Naive thymus-derived CD4-positive, alpha-beta T cell (primary cell): ENCODE data around the gene MRPL33. TPM values are rescaled to one million over a fixed set of nuclear protein-coding genes. Genes with fewer than 3 reads are reported as not detected.
A peak's percentile ranks its signal among the peaks of the same experiment; 100 is the strongest.

ENCODE experiments used
- ATAC-seq: fragments of 150-1000 bp; cut with Tn5 transposase; 2 replicates; pipeline ENCODE4 v1.10.0; 2021; ENCODE audit warnings: mild to moderate bottlenecking, moderate library complexity
- CTCF ChIA-PET: fragments of 350-600 bp; sonication (Branson Sonifier 250); formaldehyde crosslinking; loops from one replicate; lab custom pipeline; 2021; ENCODE audit warnings: antibody characterized with exemption; lab: Charles Lee
- POLR2A ChIA-PET: fragments of 350-600 bp; sonication (Branson Sonifier 250); formaldehyde crosslinking; loops from one replicate; lab custom pipeline; 2021; ENCODE audit warnings: antibody characterized with exemption, inconsistent platforms; lab: Charles Lee
- DNase-seq, 9 donors: peaks; one replicate each; pipeline versions ENCODE4 v3.0.0 to v3.0.0-alpha.2; 2020 to 2022; ENCODE audit warnings: mixed read lengths in 1 of 9
- H3K27ac ChIP-seq: one replicate; pipeline ENCODE4 v1.7.0; 2013; ENCODE audit warnings: mild to moderate bottlenecking, low read depth, low read length, moderate library complexity
- H3K27me3 ChIP-seq, 2 donors: one replicate each; pipeline ENCODE4 v1.7.0; 2013; ENCODE audit warnings: low read length in 2 of 2, mild to moderate bottlenecking in 2 of 2, moderate library complexity in 2 of 2; ENCODE audit not compliant: control insufficient read depth in 2 of 2, insufficient read depth in 2 of 2
- H3K36me3 ChIP-seq, 3 experiments: 1 replicate in 2 of 3; 2 replicates in 1 of 3; pipeline ENCODE4 v1.7.0; 2013; ENCODE audit warnings: low read length in 3 of 3, mild to moderate bottlenecking in 3 of 3, moderate library complexity in 1 of 3; ENCODE audit not compliant: insufficient read depth in 3 of 3, control insufficient read depth in 2 of 3
- H3K4me1 ChIP-seq, 2 donors: one replicate each; pipeline ENCODE4 v1.7.0; 2013; ENCODE audit warnings: low read length in 2 of 2, mild to moderate bottlenecking in 2 of 2, moderate library complexity in 1 of 2; ENCODE audit not compliant: control insufficient read depth in 2 of 2, insufficient read depth in 2 of 2
- H3K4me3 ChIP-seq: 2 replicates; pipeline ENCODE4 v1.7.0; 2013; ENCODE audit warnings: mild to moderate bottlenecking, low read length
- H3K9me3 ChIP-seq, 3 experiments: 1 replicate in 2 of 3; 2 replicates in 1 of 3; pipeline ENCODE4 v1.7.0; 2013; ENCODE audit warnings: low read length in 3 of 3; ENCODE audit not compliant: control insufficient read depth in 2 of 3
- H3K27ac Mint-ChIP-seq, 9 donors: one replicate each; pipeline ENCODE4 v1.8.0; 2020 to 2022; ENCODE audit warnings: mixed read lengths in 9 of 9, mild to moderate bottlenecking in 8 of 9, moderate library complexity in 5 of 9, inconsistent platforms in 2 of 9
- H3K27me3 Mint-ChIP-seq, 5 donors: one replicate each; pipeline ENCODE4 v1.8.0; 2021 to 2022; ENCODE audit warnings: mixed read lengths in 5 of 5, mild to moderate bottlenecking in 1 of 5
- H3K36me3 Mint-ChIP-seq, 5 donors: one replicate each; pipeline ENCODE4 v1.8.0; 2020 to 2022; ENCODE audit warnings: mixed read lengths in 5 of 5, mild to moderate bottlenecking in 3 of 5, inconsistent platforms in 1 of 5
- H3K4me1 Mint-ChIP-seq, 7 donors: one replicate each; pipeline ENCODE4 v1.8.0; 2020 to 2022; ENCODE audit warnings: mixed read lengths in 7 of 7, mild to moderate bottlenecking in 3 of 7, inconsistent platforms in 1 of 7
- H3K4me3 Mint-ChIP-seq, 10 donors: one replicate each; pipeline ENCODE4 v1.8.0; 2020 to 2022; ENCODE audit warnings: mild to moderate bottlenecking in 10 of 10, mixed read lengths in 10 of 10, moderate library complexity in 6 of 10, inconsistent platforms in 2 of 10
- H3K9me3 Mint-ChIP-seq, 11 donors: one replicate each; pipeline ENCODE4 v1.8.0; 2020 to 2022; ENCODE audit warnings: mixed read lengths in 11 of 11, mild to moderate bottlenecking in 4 of 11, inconsistent platforms in 1 of 11, moderate library complexity in 1 of 11
- intact Hi-C, 2 donors: fragments of 100-400 bp; cut with micrococcal nuclease; formaldehyde crosslinking; loops; one replicate each; pipeline ENCODE4 v1.15.1; 2023
- polyA plus RNA-seq, 2 donors: library from polyadenylated mRNA; unstranded; fragments of 300-500 nt; fragmentation: Illumina TruSeq; gene quantifications; one replicate each; pipeline ENCODE4 v1.2.3, GENCODE V29; 2021
- total RNA-seq, 6 experiments: library from RNA in 5 of 6; stranded (reverse) in 5 of 6; gene quantifications; 1 replicate in 5 of 6; 2 replicates in 1 of 6; pipeline ENCODE4 v1.2.3 and lab custom pipeline; 2021 to 2026

The MRPL33 gene
- total RNA-seq (10 to 100 TPM; 27.3 to 39.4 (median 35.1) TPM), polyA plus RNA-seq (100 to 1,000 TPM; 201 to 233 TPM), total RNA-seq (lab: John Stamatoyannopoulos, UW) (18.3 reads per million, percentile 48 among the genes with 10 or more reads in this experiment)

GRCh38 chr2:27771548-27772335 lies at the start of gene MRPL33:
MRPL33 (plus strand) TSS chr2:27771719; CDS start chr2:27771778, 59 bp downstream.
- ATAC-seq = peak; percentile 97
- Histone ChIP-seq H3K9me3 (no peaks in the 10 kb centered on the region), H3K4me1 (peaks cover 10 to 20% of the 10 kb centered on the region in 2 donors), H3K27me3 (no peaks in the 10 kb centered on the region), H3K36me3 (peaks cover 0 to 13% (median 0%) of the 10 kb centered on the region in 3 experiments), H3K27ac (peak within 1 kb of the TSS; percentile 92), H3K4me3 (peak within 1 kb of the TSS; percentile 92)
- peak within 1 kb of the TSS; percentile 97 to 100 (median 100) for H3K27ac Mint-ChIP-seq
- no peaks in the 10 kb centered on the region for H3K9me3 Mint-ChIP-seq
- H3K27me3 Mint-ChIP-seq = peaks cover 0 to 8% (median 0%) of the 10 kb centered on the region in 5 donors
- H3K4me1 Mint-ChIP-seq = peaks cover 32 to 59% (median 52%) of the 10 kb centered on the region in 7 donors
- peak within 1 kb of the TSS; percentile 96 to 100 (median 99) for H3K4me3 Mint-ChIP-seq
- intact Hi-C loops = loop anchor here (1.0 to 10.0 kb wide), 11 partner anchors 37 to 983 kb away; partner anchors contain the start of genes BABAM2 (in 2 of the 2), PPP1CB (in 2 of the 2), RBKS (in 2 of the 2) and FOSL2 (in 1 of the 2)
- ChIA-PET POLR2A (interaction anchor here (0.6 to 1.4 kb wide), 5 partner anchors 9 to 721 kb away, joined by 3 to 4 read pairs (median 4); partner anchors contain the start of genes SLC4A1AP and SUPT7L), CTCF (interaction anchor here (0.5 to 0.7 kb wide), 3 partner anchors 11 to 493 kb away, joined by 3 read pairs; no protein-coding TSS in a partner anchor)
- H3K36me3 Mint-ChIP-seq = peaks cover 7 to 22% (median 8%) of the 10 kb centered on the region in 5 donors
- peak; percentile 85 to 92 (median 89) for DNase-seq

DNA sequence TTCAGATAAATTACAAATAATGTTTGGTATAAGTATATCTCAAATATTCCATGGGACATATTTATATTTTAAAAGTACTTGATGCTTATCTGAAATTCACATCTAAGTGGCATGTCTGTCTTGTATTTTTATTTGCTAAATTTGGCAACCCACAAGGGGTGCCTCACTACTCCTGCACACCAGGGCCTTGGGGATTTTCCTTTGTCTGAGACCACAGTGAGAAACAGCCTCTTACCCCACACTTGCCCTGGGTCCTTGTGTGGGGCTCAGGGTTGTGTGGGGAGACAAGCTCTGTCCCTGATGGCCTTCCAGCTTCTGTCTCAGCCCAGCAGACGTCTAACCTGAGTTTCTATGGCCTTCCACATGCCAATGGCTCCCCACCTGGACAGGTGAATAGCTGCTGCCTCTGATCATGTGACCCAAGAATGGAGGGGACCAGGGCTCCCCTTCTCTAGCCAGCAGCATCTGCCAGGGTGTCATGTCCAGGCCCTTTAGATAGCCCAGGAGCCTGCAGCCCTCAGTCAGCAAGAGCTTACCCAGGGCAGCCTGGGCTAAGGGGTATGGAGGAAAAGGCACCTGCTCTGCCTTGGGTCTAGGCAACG lies 49.5 kb upstream of the MRPL33 start:
- no peaks in the 10 kb centered on the region for H3K27me3 ChIP-seq
- Mint-ChIP-seq H3K36me3 (no peaks in the 10 kb centered on the region), H3K4me3 (no peak overlapping the region), H3K9me3 (no peaks in the 10 kb centered on the region), H3K27me3 (peaks cover 3 to 19% (median 14%) of the 10 kb centered on the region in 5 donors), H3K4me1 (peaks cover 3 to 22% (median 4%) of the 10 kb centered on the region in 7 donors), H3K27ac (no peak overlapping the region)
- peaks cover 0 to 2% of the 10 kb centered on the region in 2 donors for H3K4me1 ChIP-seq
- no peak overlapping the region for H3K4me3 ChIP-seq
- CTCF ChIA-PET = interaction anchor here (0.9 to 1.5 kb wide), 3 partner anchors 10 to 674 kb away, joined by 3 to 5 read pairs (median 3); no protein-coding TSS in a partner anchor
- DNase-seq = no peak
- POLR2A ChIA-PET = no interaction called here
- H3K27ac ChIP-seq = no peak overlapping the region
- ATAC-seq = no peak
- H3K36me3 ChIP-seq = no peaks in the 10 kb centered on the region
- H3K9me3 ChIP-seq = no peaks in the 10 kb centered on the region
- intact Hi-C loops = no loop called here

DNA sequence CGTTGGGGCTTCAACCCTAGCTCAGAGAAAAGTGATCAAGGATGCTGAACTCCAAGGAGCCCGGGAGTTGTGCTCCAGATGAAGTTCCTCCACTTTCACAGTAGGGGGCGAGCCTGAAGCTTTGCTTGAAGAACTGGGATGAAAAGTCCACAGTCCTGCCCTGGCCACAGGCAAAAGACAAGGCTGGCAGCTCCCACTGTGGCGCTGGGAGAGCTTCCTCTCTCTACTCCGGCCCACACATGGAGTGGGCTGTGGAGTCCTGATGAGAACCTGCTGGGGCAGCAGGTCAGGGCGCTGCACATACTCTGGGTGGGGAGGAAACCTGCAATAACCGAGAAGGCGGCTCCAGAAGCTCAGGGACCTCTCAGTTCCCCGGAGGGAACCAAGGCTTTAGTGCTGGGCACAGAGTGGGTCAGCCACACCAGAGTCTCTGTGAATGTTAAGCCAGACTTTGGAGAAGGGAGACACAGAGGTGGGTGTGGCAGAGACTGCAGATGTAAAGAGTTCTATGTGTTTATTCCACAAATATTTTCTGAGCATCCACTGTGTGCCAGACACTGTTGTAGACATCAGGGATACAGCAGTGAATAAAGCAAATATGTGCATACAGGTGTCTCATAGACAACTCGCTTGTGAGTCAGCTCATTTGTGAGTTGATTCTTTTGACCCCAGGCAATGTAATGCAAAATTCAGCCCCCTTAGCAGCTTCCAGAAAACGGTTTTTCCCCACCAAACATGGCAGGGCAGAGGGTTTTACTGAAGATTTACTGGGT lies 48.0 kb upstream of the MRPL33 start:
- H3K27me3 ChIP-seq = no peaks in the 10 kb centered on the region
- peak in 2 of 9 donors; percentile 18 to 26 for DNase-seq
- ATAC-seq = peak; percentile 57
- no peaks in the 10 kb centered on the region for H3K36me3 ChIP-seq
- no peak overlapping the region for H3K4me3 ChIP-seq
- H3K9me3 ChIP-seq = no peaks in the 10 kb centered on the region
- peaks cover 0 to 19% (median 11%) of the 10 kb centered on the region in 5 donors for H3K27me3 Mint-ChIP-seq
- no peaks in the 10 kb centered on the region for H3K9me3 Mint-ChIP-seq
- peaks cover 0 to 29% (median 10%) of the 10 kb centered on the region in 7 donors for H3K4me1 Mint-ChIP-seq
- H3K27ac Mint-ChIP-seq = no peak overlapping the region
- H3K4me3 Mint-ChIP-seq = no peak overlapping the region
- intact Hi-C loops = loop anchor here in 1 of 2 donors (1.0 kb wide), 1 partner anchor 729 kb away; no protein-coding TSS in a partner anchor
- no peak overlapping the region for H3K27ac ChIP-seq
- ChIA-PET POLR2A (no interaction called here), CTCF (interaction anchor here (0.6 to 1.5 kb wide), 4 partner anchors 9 to 20 kb away, joined by 3 to 4 read pairs (median 3); no protein-coding TSS in a partner anchor)
- no peaks in the 10 kb centered on the region for H3K36me3 Mint-ChIP-seq
- H3K4me1 ChIP-seq = no peaks in the 10 kb centered on the region

DNA sequence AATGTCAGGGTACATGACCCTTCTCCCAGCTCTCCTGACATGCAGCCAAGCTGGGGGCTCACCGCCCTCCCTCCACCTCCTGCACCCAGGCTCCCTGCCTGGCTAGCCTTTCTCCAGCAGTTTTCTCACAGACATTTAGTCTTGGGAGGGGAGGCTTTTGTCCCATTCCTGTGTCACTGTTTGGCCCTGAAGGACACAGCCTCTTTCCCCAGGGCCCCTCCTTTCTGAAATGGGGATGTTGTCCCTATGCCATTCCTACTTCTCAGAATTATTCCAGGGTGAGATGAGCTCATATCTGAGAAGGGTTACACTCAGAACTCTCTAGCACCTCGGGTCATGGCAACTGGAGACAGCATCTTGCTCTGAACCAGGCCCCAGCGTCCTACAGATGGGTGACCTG lies 47.3 kb upstream of the MRPL33 start:
- H3K36me3 ChIP-seq = no peaks in the 10 kb centered on the region
- no peak overlapping the region for H3K4me3 ChIP-seq
- no peak for DNase-seq
- Mint-ChIP-seq H3K27ac (no peak overlapping the region), H3K4me1 (peaks cover 0 to 34% (median 16%) of the 10 kb centered on the region in 7 donors), H3K27me3 (peaks cover 0 to 19% (median 11%) of the 10 kb centered on the region in 5 donors), H3K36me3 (no peaks in the 10 kb centered on the region), H3K9me3 (no peaks in the 10 kb centered on the region), H3K4me3 (no peak overlapping the region)
- ChIA-PET POLR2A (no interaction called here), CTCF (interaction anchor here (1.3 kb wide), 1 partner anchor 20 kb away, joined by 4 read pairs; no protein-coding TSS in a partner anchor)
- H3K27me3 ChIP-seq = no peaks in the 10 kb centered on the region
- intact Hi-C loops = no loop called here
- no peaks in the 10 kb centered on the region for H3K9me3 ChIP-seq
- H3K4me1 ChIP-seq = no peaks in the 10 kb centered on the region
- no peak overlapping the region for H3K27ac ChIP-seq
- ATAC-seq = no peak

GRCh38 chr2:27724905-27725701 lies 46.4 kb upstream of the MRPL33 start:
- Mint-ChIP-seq H3K27ac (no peak overlapping the region), H3K4me3 (no peak overlapping the region), H3K36me3 (no peaks in the 10 kb centered on the region), H3K4me1 (peaks cover 5 to 30% (median 18%) of the 10 kb centered on the region in 7 donors), H3K27me3 (peaks cover 0 to 13% (median 7%) of the 10 kb centered on the region in 5 donors), H3K9me3 (no peaks in the 10 kb centered on the region)
- Histone ChIP-seq H3K4me1 (no peaks in the 10 kb centered on the region), H3K9me3 (no peaks in the 10 kb centered on the region), H3K27ac (no peak overlapping the region), H3K36me3 (no peaks in the 10 kb centered on the region), H3K4me3 (no peak overlapping the region), H3K27me3 (no peaks in the 10 kb centered on the region)
- ChIA-PET POLR2A (no interaction called here), CTCF (interaction anchor here (0.6 to 1.3 kb wide), 2 partner anchors 21 to 30 kb away, joined by 3 to 4 read pairs; no protein-coding TSS in a partner anchor)
- intact Hi-C loops = no loop called here
- DNase-seq = no peak
- no peak for ATAC-seq
